GM12892 (cell line): ENCODE results near the gene DIRAS2.

Experiments
- DNase-seq: peaks from one replicate; pipeline ENCODE4 v3.0.0; 2011; ENCODE audit not compliant: insufficient read length
- FAIRE-seq: peaks from 2 replicates; lab custom pipeline; 2011; peaks lifted over from hg19 to GRCh38; lab: Jason Lieb, UNC
- POLR2A ChIP-seq: IDR thresholded peaks from 2 replicates; pipeline ENCODE4 v1.6.1; 2011; ENCODE audit warnings: low read depth, low read length, control low read depth
- POLR2AphosphoS5 ChIP-seq: IDR thresholded peaks from 2 replicates; pipeline ENCODE4 v1.6.1; 2011; ENCODE audit warnings: low read depth, low read length, control low read depth
- TAF1 ChIP-seq: IDR thresholded peaks from 2 replicates; pipeline ENCODE4 v1.6.1; 2011; ENCODE audit warnings: low read depth, mild to moderate bottlenecking, control low read depth, low read length, borderline replicate concordance

Gene DIRAS2

DNA sequence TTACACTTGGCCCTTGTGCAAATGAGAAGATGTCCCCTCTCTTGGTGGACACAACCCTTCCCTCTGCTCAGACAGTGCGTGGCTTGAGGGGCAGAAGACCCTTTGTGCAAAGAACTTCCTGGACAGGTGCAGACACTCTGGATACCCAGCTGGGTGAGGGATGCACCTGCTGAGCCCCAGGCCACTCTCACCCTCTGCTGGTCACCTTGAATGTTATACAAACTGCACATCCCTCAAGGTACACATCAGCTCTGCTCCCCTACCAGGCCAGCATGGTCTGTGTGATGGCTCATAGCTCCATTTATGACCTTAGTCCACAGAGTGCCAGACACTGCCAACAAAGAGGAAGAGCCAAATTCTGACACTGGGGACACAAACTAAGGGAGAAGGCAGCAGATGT is 3.1 kb upstream of the DIRAS2 start:
- no peak for TF ChIP-seq POLR2AphosphoS5
- TF ChIP-seq TAF1: no peak
- no peak for TF ChIP-seq POLR2A
- FAIRE-seq (no peak), DNase-seq (no peak)

DNA sequence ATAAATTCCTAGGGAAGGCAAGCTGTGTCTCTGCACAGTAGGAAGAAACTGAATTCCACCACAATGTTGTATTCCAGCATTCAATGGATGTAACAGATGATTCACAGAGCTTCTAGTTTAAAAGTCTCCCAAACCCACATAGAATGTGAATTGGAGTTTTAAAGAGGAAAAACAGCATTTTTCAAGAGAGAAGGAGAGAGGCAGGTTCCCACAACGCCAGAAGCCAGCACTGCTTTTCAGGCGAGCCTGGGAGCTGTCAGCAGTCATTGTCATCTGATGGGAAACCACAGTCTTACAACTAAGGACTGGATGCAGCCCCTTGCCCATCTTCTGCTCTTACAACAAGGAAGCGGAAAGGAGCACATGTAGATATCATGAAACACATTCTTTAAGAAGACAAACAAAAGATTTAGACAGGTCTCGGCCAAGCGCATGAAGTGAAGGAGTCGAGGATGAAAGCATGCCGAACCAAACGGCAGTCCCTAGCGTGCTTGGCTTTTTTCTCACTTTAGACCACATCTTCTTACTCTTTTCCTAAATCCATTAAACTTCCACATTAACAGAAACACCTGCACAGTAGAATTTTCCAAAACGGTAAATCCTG is 638 bp downstream of the DIRAS2 start:
- FAIRE-seq: no peak
- DNase-seq: no peak
- TF ChIP-seq TAF1 (no peak), POLR2AphosphoS5 (no peak), POLR2A (no peak)

- FAIRE-seq (no peak), DNase-seq (no peak)
- no peak for TF ChIP-seq TAF1
- TF ChIP-seq POLR2A: no peak
- TF ChIP-seq POLR2AphosphoS5: no peak
Observed at GRCh38 chr9:90641086-90641485, 1.5 kb downstream of the DIRAS2 start.

GRCh38 chr9:90640361-90640760 is 2.3 kb downstream of the DIRAS2 start:
- no peak for DNase-seq
- FAIRE-seq: no peak
- TF ChIP-seq TAF1 (no peak), POLR2AphosphoS5 (no peak), POLR2A (no peak)

DNA sequence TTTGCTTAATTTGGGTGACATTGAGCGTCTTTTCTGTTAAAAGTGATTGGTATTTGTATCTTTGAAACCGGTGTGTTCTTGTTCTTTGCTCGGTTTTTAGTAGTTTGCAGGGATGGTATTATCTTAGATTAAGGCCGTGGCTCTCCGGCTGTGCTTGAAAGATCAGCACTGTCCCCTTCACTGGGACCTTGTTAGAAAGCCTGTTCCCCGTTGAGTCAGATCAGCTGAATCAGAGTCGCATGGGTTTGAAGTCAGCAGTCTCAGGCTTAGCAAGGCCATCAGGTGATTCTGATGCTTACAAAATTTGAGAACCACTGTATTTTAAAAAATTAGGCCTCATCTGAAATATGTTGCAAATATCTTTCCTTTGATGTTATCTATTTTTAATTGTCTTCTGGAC is 5.0 kb downstream of the DIRAS2 start:
- TF ChIP-seq TAF1 (no peak), POLR2AphosphoS5 (no peak), POLR2A (no peak)
- DNase-seq (no peak), FAIRE-seq (no peak)

DNA sequence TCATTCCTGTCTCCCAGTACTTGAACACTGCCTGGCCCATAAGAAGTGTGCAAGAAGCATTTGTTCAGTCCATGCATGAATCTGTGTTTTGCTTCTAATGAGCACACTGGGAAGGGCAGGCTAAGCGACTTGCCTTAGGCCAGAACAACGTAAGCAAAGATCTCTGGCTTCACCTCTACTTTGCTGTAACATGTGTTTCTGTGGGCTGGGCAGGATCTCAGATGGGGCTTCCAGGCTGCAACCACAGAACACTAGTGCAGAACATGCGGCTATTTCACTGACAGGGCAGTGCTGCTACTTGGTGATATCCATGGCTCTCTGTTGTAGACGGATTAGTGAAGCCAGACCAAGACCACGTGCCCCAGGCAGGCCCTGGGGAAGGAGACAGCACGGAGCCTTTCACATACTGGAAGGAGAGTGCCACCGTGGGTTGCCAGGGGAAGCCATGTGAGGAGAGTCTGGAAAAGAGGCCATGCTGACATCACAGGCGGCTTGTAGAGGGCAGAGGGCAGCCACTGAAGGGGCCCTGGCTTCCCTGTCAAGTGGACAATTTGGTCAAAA is 9.9 kb downstream of the DIRAS2 start:
- DNase-seq (no peak), FAIRE-seq (no peak)
- no peak for TF ChIP-seq POLR2AphosphoS5
- no peak for TF ChIP-seq POLR2A
- no peak for TF ChIP-seq TAF1

- FAIRE-seq (no peak), DNase-seq (no peak)
- TF ChIP-seq POLR2AphosphoS5: no peak
- no peak for TF ChIP-seq TAF1
- TF ChIP-seq POLR2A: no peak
Observed at GRCh38 chr9:90631964-90632363, 10.7 kb downstream of the DIRAS2 start.

GRCh38 chr9:90629991-90630390 is 12.6 kb downstream of the DIRAS2 start:
- no peak for DNase-seq
- TF ChIP-seq POLR2A: no peak
- no peak for TF ChIP-seq TAF1
- no peak for TF ChIP-seq POLR2AphosphoS5
- FAIRE-seq: no peak

DNA sequence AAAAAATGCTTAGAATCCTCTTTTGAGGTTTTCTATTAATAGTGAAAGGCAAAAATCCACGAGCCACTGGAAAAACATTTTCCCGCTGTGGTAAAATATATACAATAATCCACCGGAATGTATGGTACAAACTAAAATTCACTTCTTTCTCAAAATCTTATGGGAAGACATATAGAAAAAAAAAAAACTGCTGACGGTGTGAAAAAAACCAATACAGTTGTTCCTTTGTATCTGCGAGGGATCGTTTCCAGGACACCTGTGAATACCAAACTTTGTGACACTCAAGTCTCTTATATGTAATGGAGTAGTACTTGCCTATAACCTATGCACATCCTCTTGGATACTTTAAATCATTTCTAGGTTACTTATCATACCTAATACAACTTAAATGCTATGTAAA is 13.3 kb downstream of the DIRAS2 start:
- no peak for TF ChIP-seq POLR2AphosphoS5
- no peak for TF ChIP-seq TAF1
- no peak for TF ChIP-seq POLR2A
- no peak for FAIRE-seq
- no peak for DNase-seq

GRCh38 chr9:90616806-90617205 is 25.8 kb downstream of the DIRAS2 start:
- FAIRE-seq (no peak), DNase-seq (no peak)
- no peak for TF ChIP-seq POLR2AphosphoS5
- TF ChIP-seq POLR2A: no peak
- no peak for TF ChIP-seq TAF1

- FAIRE-seq (no peak), DNase-seq (no peak)
- no peak for TF ChIP-seq POLR2AphosphoS5
- no peak for TF ChIP-seq TAF1
- TF ChIP-seq POLR2A: no peak
Observed at GRCh38 chr9:90613502-90613901, 29.1 kb downstream of the DIRAS2 start.

DNA sequence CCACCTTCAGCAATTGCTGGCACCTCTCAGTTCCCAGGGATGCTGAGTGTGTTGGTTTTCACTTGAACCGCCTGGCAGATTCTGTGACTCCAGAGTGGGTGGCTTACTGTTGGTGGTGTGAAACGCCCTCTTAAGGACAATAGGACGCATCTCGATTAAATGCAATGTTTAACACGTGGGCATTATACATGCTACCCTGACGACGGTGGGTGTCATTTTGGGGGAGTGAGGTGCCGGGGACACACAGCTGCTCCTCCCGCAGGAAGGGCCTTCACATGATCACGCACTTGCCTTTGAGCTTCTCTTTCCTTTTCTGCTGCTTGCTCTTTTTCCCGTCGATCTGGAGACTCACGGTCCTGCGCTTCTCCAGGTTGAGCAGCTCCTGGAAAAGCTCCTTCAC is 29.7 kb downstream of the DIRAS2 start:
- TF ChIP-seq TAF1 (no peak), POLR2AphosphoS5 (no peak), POLR2A (no peak)
- no peak for DNase-seq

DNA sequence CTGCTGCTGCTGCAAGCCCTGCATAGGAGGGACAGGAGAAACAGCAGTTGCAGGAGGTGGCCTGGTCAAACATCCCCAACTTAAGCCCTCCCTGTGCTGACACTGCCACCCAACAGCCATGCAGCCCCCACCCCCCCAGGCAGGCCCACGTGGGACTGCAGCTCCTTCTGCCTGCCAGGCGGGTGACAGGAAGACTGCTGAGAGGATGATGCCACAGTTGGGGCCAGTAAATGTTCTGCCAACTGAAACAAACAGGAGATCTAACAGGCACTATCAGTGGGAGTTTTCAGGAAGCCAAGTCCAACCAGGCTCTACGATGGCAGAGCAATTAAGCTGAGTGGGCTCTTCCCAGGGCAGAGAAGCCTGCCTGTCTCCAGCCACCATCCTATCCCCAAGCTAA is 31.1 kb downstream of the DIRAS2 start:
- no peak for FAIRE-seq
- DNase-seq: no peak
- no peak for TF ChIP-seq POLR2AphosphoS5
- TF ChIP-seq TAF1: no peak
- no peak for TF ChIP-seq POLR2A

More for the DNA sequence above, 29.7 kb downstream of the DIRAS2 start:
- FAIRE-seq: no peak
